CD4-positive, alpha-beta T cell (primary cell): ENCODE measurements around the gene ADARB2. TPM values are rescaled to one million over a fixed set of nuclear protein-coding genes. Genes with fewer than 3 reads are reported as not detected.

Source experiments
- ATAC-seq: fragments of 200-7000 bp; cut with Tn5 transposase; one replicate; pipeline ENCODE4 v1.10.0; 2022; ENCODE audit warnings: mild to moderate bottlenecking; ENCODE audit not compliant: poor library complexity
- CTCF ChIA-PET: fragments of 350-600 bp; sonication (Branson Sonifier 250); formaldehyde crosslinking; loops from one replicate; lab custom pipeline; 2021; ENCODE audit warnings: antibody characterized with exemption, inconsistent platforms; lab: Charles Lee
- POLR2A ChIA-PET: fragments of 350-600 bp; sonication (Branson Sonifier 250); formaldehyde crosslinking; loops from one replicate; lab custom pipeline; 2021; ENCODE audit warnings: antibody characterized with exemption, inconsistent platforms; lab: Charles Lee
- DNase-seq, 14 experiments: peaks; one replicate each; pipeline ENCODE4 v3.0.0-alpha.2; 2013 to 2020; ENCODE audit warnings: mixed read lengths in 2 of 14
- H3K27ac ChIP-seq, 2 donors: one replicate each; pipeline versions ENCODE4 v1.5.1 to v1.7.0; 2013; ENCODE audit warnings: low read length in 2 of 2, low read depth in 1 of 2, mild to moderate bottlenecking in 1 of 2
- H3K27me3 ChIP-seq, 2 experiments: 1 replicate in 1 of 2; 2 replicates in 1 of 2; pipeline versions ENCODE4 v1.6.1 to v1.7.0; 2013; ENCODE audit warnings: low read length in 2 of 2, control low read depth in 1 of 2, mild to moderate bottlenecking in 1 of 2, moderate library complexity in 1 of 2; ENCODE audit not compliant: insufficient read depth in 2 of 2, control insufficient read depth in 1 of 2
- H3K36me3 ChIP-seq: one replicate; pipeline ENCODE4 v1.6.1; 2013; ENCODE audit warnings: low read length, control low read depth; ENCODE audit not compliant: insufficient read depth
- H3K4me1 ChIP-seq: one replicate; pipeline ENCODE4 v1.6.1; 2013; ENCODE audit warnings: low read length, control low read depth; ENCODE audit not compliant: insufficient read depth
- H3K4me3 ChIP-seq: one replicate; pipeline ENCODE4 v1.5.1; 2013; ENCODE audit warnings: mild to moderate bottlenecking, low read length, moderate library complexity
- H3K9me3 ChIP-seq, 2 experiments: 1 replicate in 1 of 2; 2 replicates in 1 of 2; pipeline versions ENCODE4 v1.6.1 to v1.7.0; 2013; ENCODE audit warnings: low read length in 2 of 2, mild to moderate bottlenecking in 2 of 2, control low read depth in 1 of 2, moderate library complexity in 1 of 2; ENCODE audit not compliant: control insufficient read depth in 1 of 2, insufficient read depth in 1 of 2
- H3K27ac Mint-ChIP-seq: one replicate; pipeline ENCODE4 v1.8.0; 2020; ENCODE audit warnings: mixed read lengths
- H3K27me3 Mint-ChIP-seq: one replicate; pipeline ENCODE4 v1.8.0; 2021; ENCODE audit warnings: mixed read lengths
- H3K36me3 Mint-ChIP-seq: one replicate; pipeline ENCODE4 v1.8.0; 2021; ENCODE audit warnings: low read depth, mixed read lengths
- H3K4me1 Mint-ChIP-seq: one replicate; pipeline ENCODE4 v1.8.0; 2021; ENCODE audit warnings: low read depth, mixed read lengths
- H3K4me3 Mint-ChIP-seq: one replicate; pipeline ENCODE4 v1.8.0; 2020; ENCODE audit warnings: mild to moderate bottlenecking, mixed read lengths
- H3K9me3 Mint-ChIP-seq: one replicate; pipeline ENCODE4 v1.8.0; 2020; ENCODE audit warnings: mixed read lengths
- CTCF ChIP-seq: fragments of 200-600 bp; IDR thresholded peaks from one replicate; pipeline ENCODE4 v1.8.0; 2022; ENCODE audit warnings: antibody characterized with exemption, mild to moderate bottlenecking
- intact Hi-C, 2 experiments: fragments of 100-400 bp; cut with DNase I in 1 of 2; cut with micrococcal nuclease in 1 of 2; formaldehyde crosslinking; loops; one replicate each; pipeline versions ENCODE4 v1.15.1 to v1.9.0; 2023 to 2025; cut with DNase I, micrococcal nuclease
- total RNA-seq, 174 experiments: library from RNA in 2 of 174; stranded (reverse) in 2 of 174; gene quantifications; one replicate each; pipeline ENCODE4 v1.2.3 and lab custom pipeline; 2021 to 2026

The ADARB2 gene
- total RNA-seq, 2 experiments from 2014 or later, result 0.14 TPM; not detected in 1

- ATAC-seq, result no peak
- Mint-ChIP-seq H3K36me3 (no peaks in the 10 kb centered on the region), H3K4me3 (no peak overlapping the region), H3K4me1 (no peaks in the 10 kb centered on the region), H3K27ac (no peak overlapping the region), H3K9me3 (no peaks in the 10 kb centered on the region), H3K27me3 (peaks cover 5% of the 10 kb centered on the region)
- Histone ChIP-seq H3K4me1 (no peaks in the 10 kb centered on the region), H3K9me3 (no peaks in the 10 kb centered on the region), H3K27ac (no peak overlapping the region), H3K4me3 (no peak overlapping the region), H3K27me3 (no peaks in the 10 kb centered on the region), H3K36me3 (no peaks in the 10 kb centered on the region)
- ChIA-PET CTCF (no interaction called here), POLR2A (no interaction called here)
- intact Hi-C loops, result no loop called here
- DNase-seq, result no peak
- no peak for TF ChIP-seq CTCF
Observed at GRCh38 chr10:1173091-1173490, 564.2 kb downstream of the ADARB2 start.

- H3K9me3 Mint-ChIP-seq, result no peaks in the 10 kb centered on the region
- H3K4me1 ChIP-seq, result no peaks in the 10 kb centered on the region
Observed at GRCh38 chr10:1172256-1172984, 564.9 kb downstream of the ADARB2 start.

GRCh38 chr10:1171586-1171985, 565.7 kb downstream of the ADARB2 start:
- intact Hi-C loops, result no loop called here
- no peak overlapping the region for H3K27ac ChIP-seq
- Mint-ChIP-seq H3K9me3 (no peaks in the 10 kb centered on the region), H3K4me3 (no peak overlapping the region), H3K36me3 (no peaks in the 10 kb centered on the region), H3K4me1 (no peaks in the 10 kb centered on the region), H3K27me3 (peaks cover 5% of the 10 kb centered on the region), H3K27ac (no peak overlapping the region)
- no peaks in the 10 kb centered on the region for H3K4me1 ChIP-seq
- ATAC-seq (no peak), DNase-seq (no peak)
- H3K27me3 ChIP-seq, result no peaks in the 10 kb centered on the region
- ChIA-PET CTCF (no interaction called here), POLR2A (no interaction called here)
- H3K9me3 ChIP-seq, result no peaks in the 10 kb centered on the region
- no peak for TF ChIP-seq CTCF
- no peak overlapping the region for H3K4me3 ChIP-seq
- H3K36me3 ChIP-seq, result no peaks in the 10 kb centered on the region

More at GRCh38 chr10:1172256-1172984, 564.9 kb downstream of the ADARB2 start:
- no peak for ATAC-seq
- peaks cover 5% of the 10 kb centered on the region for H3K27me3 Mint-ChIP-seq
- H3K36me3 ChIP-seq, result no peaks in the 10 kb centered on the region
- DNase-seq, result no peak
- TF ChIP-seq CTCF, result no peak
- H3K27ac Mint-ChIP-seq, result no peak overlapping the region
- H3K27ac ChIP-seq, result no peak overlapping the region
- H3K4me3 ChIP-seq, result no peak overlapping the region
- H3K36me3 Mint-ChIP-seq, result no peaks in the 10 kb centered on the region
- no peaks in the 10 kb centered on the region for H3K27me3 ChIP-seq
- intact Hi-C loops, result no loop called here
- no peaks in the 10 kb centered on the region for H3K4me1 Mint-ChIP-seq
- no peak overlapping the region for H3K4me3 Mint-ChIP-seq
- ChIA-PET CTCF (no interaction called here), POLR2A (no interaction called here)
- no peaks in the 10 kb centered on the region for H3K9me3 ChIP-seq
